Parathyroid adenoma (tissue), 2 donors: ENCODE results near the gene LIN7C.

ENCODE experiments used
- H2AFZ ChIP-seq: fragments of 300-600 bp; sonication (generic); one replicate; pipeline ENCODE4 v1.7.0; 2017; ENCODE audit warnings: antibody characterized with exemption, mild to moderate bottlenecking
- H3K27ac ChIP-seq: fragments of 300-600 bp; sonication (generic); one replicate; pipeline ENCODE4 v1.7.0; 2017
- H3K27me3 ChIP-seq: fragments of 300-600 bp; sonication (generic); one replicate; pipeline ENCODE4 v1.7.0; 2017; ENCODE audit warnings: low read length; ENCODE audit not compliant: control insufficient read depth, insufficient read depth
- H3K36me3 ChIP-seq: fragments of 300-600 bp; sonication (generic); one replicate; pipeline ENCODE4 v1.7.0; 2017; ENCODE audit warnings: low read length; ENCODE audit not compliant: control insufficient read depth, insufficient read depth
- H3K4me1 ChIP-seq: fragments of 300-600 bp; sonication (generic); one replicate; pipeline ENCODE4 v1.7.0; 2017; ENCODE audit warnings: control low read depth
- H3K4me2 ChIP-seq: fragments of 300-600 bp; sonication (generic); one replicate; pipeline ENCODE4 v1.7.0; 2017; ENCODE audit warnings: low read length
- H3K4me3 ChIP-seq: fragments of 300-600 bp; sonication (generic); one replicate; pipeline ENCODE4 v1.7.0; 2017; ENCODE audit warnings: low read depth, low read length
- H3K79me2 ChIP-seq: fragments of 300-600 bp; sonication (generic); one replicate; pipeline ENCODE4 v1.7.0; 2017; ENCODE audit warnings: control low read depth
- H3K9ac ChIP-seq: fragments of 300-600 bp; sonication (generic); one replicate; pipeline ENCODE4 v1.7.0; 2017; ENCODE audit warnings: mild to moderate bottlenecking
- H3K9me3 ChIP-seq: fragments of 300-600 bp; sonication (generic); one replicate; pipeline ENCODE4 v1.7.0; 2017; ENCODE audit warnings: low read length; ENCODE audit not compliant: control insufficient read depth
- CTCF ChIP-seq: fragments of 300-600 bp; sonication (generic); IDR thresholded peaks from one replicate; pipeline ENCODE4 v1.7.0; 2017; ENCODE audit warnings: antibody characterized with exemption, mild to moderate bottlenecking
- donor health status: primary hyperparathyroidism.

Gene LIN7C

GRCh38 chr11:27475622-27476021, 30.9 kb downstream of the LIN7C start:
- Histone ChIP-seq H2AFZ (no peak overlapping the region), H3K79me2 (no peaks in the 10 kb centered on the region), H3K9me3 (no peaks in the 10 kb centered on the region), H3K9ac (no peak overlapping the region), H3K27me3 (no peaks in the 10 kb centered on the region), H3K27ac (no peak overlapping the region), H3K4me1 (no peaks in the 10 kb centered on the region), H3K36me3 (no peaks in the 10 kb centered on the region), H3K4me3 (no peak overlapping the region), H3K4me2 (no peak overlapping the region)
- no peak for TF ChIP-seq CTCF

- H3K27ac ChIP-seq: no peak overlapping the region
- TF ChIP-seq CTCF: no peak
Observed at GRCh38 chr11:27473017-27473406, 33.6 kb downstream of the LIN7C start.

DNA sequence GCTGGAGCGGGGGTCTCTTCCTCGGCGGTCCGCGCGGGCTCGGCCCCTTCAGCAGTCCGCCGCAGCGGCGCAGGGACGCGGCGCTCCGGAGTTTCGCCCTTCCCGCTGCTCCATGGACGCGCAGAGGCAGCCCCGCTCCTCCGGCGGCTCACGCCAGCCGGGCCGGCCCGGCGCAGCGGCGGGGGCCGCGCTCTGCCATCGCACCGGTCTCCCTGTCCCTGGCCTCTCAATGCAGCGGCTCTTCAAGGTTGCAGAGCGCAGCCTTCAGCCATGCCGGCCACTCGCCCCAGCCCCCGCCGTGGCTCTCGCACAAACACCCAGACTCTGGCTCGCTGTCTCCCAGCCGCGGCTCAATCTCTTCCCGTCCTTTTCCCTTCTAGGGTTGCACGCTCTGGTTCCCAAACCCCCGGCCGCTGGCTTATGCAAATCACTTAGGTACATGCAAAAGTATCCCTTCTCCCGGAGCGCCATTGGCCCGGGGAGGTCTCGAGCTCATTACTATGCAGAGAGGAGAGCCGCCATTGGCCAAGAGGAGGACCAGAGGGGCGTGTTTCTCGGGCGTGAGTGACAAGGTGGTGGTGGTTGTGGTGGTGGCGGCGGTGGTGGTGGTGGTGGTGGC, 34.1 kb downstream of the LIN7C start, which contains the start of gene LGR4:
TSS of gene LGR4 (minus strand) at position 393 of the 619 bp plus-strand sequence. CDS start 488 bp downstream, outside the sequence.
- no peaks in the 10 kb centered on the region for H3K79me2 ChIP-seq
- no peak for TF ChIP-seq CTCF
- H3K4me3 ChIP-seq: peak within 1 kb of the TSS; percentile 70
- peak within 1 kb of the TSS; percentile 73 for H3K4me2 ChIP-seq
- no peak within 1 kb of the TSS for H3K9ac ChIP-seq
- peak within 1 kb of the TSS; percentile 86 for H2AFZ ChIP-seq
- no peaks in the 10 kb centered on the region for H3K36me3 ChIP-seq
- no peaks in the 10 kb centered on the region for H3K4me1 ChIP-seq
- no peaks in the 10 kb centered on the region for H3K27me3 ChIP-seq
- H3K9me3 ChIP-seq: no peaks in the 10 kb centered on the region
- peak within 1 kb of the TSS; percentile 53 for H3K27ac ChIP-seq

More at GRCh38 chr11:27473017-27473406, 33.6 kb downstream of the LIN7C start:
- Histone ChIP-seq H3K4me3 (peak overlapping the region; percentile 70), H2AFZ (peak overlapping the region; percentile 86), H3K4me1 (no peaks in the 10 kb centered on the region), H3K27me3 (no peaks in the 10 kb centered on the region), H3K4me2 (peak overlapping the region; percentile 31), H3K36me3 (no peaks in the 10 kb centered on the region), H3K79me2 (no peaks in the 10 kb centered on the region), H3K9ac (no peak overlapping the region), H3K9me3 (no peaks in the 10 kb centered on the region)

DNA sequence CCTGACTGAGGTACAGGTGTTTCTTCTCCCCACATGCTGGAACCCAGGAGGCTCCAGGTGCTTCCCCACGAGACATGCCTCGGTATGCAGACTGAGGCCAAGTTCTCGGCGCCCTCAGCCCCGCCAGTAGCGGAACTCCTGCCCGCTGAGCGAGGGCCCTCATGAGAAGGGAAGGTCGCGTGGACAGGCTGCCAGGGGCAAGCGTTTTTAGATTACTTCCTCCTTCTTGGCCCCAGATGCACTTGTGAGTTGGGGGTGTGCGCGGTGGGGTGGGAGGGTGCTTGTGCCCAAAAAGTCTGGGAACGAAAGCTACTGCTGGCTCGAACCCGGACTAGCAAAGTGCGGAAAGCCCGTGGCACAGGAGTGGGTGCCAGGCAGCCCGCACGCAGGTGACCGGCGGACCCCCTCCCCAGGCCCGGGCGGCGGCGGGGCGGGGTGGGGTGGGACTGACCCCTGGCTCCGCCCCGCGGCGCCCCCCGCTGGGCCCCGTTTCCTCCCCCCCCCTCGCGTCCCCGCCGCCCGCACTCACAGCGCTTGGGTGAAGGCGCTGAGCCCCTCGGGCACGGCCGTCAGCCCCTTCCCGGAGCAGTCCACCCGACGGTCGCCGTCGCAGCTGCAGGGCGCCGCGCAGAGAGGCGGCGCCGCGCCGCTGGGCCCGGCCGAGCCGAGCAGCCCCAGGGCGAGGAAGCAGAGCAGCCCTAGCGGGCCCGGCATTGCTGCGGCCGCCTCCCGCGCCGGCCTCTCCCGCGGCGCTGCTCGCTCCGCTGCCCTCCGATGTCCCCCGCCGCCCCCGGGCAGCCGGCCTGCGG, 34.8 kb downstream of the LIN7C start:
- H3K27ac ChIP-seq: no peak overlapping the region
- H3K4me2 ChIP-seq: peak overlapping the region; percentile 73
- no peaks in the 10 kb centered on the region for H3K4me1 ChIP-seq
- H3K79me2 ChIP-seq: no peaks in the 10 kb centered on the region
- no peak for TF ChIP-seq CTCF
- H3K27me3 ChIP-seq: no peaks in the 10 kb centered on the region
- no peaks in the 10 kb centered on the region for H3K9me3 ChIP-seq
- peak overlapping the region; percentile 70 for H3K4me3 ChIP-seq
- H3K9ac ChIP-seq: no peak overlapping the region
- H2AFZ ChIP-seq: peak overlapping the region; percentile 86
- H3K36me3 ChIP-seq: no peaks in the 10 kb centered on the region
